ENCODE data around the gene CYB5RL.
A peak's percentile ranks its signal among the peaks of the same experiment; 100 is the strongest.
"Not testable (repeated sequence)": the region's sequence is repeated elsewhere in the genome, so short reads cannot be mapped to it uniquely, and the experiment has no call there.

CYB5RL gene

GRCh38 chr1:54171016-54171415 is 28.8 kb downstream of the CYB5RL start:
- in situ Hi-C loops (cut with HindIII; ENCODE audit: low sequenced_read_pairs): no loop called here
- no peak for DNase-seq (ENCODE audit: low read depth, low spot score)
- no peak overlapping the region for H3K4me3 ChIP-seq (ENCODE audit: low read depth, low read length)
- TF ChIP-seq CTCF (IDR thresholded peaks at IDR 0.05; ENCODE audit: low read depth, low read length): no peak

- TF ChIP-seq CTCF (IDR thresholded peaks at IDR 0.05; ENCODE audit: low read depth, low read length): no peak
- in situ Hi-C loops (cut with HindIII; ENCODE audit: low sequenced_read_pairs): no loop called here
- H3K4me3 ChIP-seq (ENCODE audit: low read depth, low read length): no peak overlapping the region
- DNase-seq (ENCODE audit: low read depth, low spot score): no peak
These were observed 30.8 kb downstream of the CYB5RL start for GRCh38 chr1:54169068-54169467.

GRCh38 chr1:54168206-54168965 is 31.4 kb downstream of the CYB5RL start:
- no peak for DNase-seq (ENCODE audit: low read depth, low spot score)
- H3K4me3 ChIP-seq (ENCODE audit: low read depth, low read length): no peak overlapping the region
- TF ChIP-seq CTCF (IDR thresholded peaks at IDR 0.05; ENCODE audit: low read depth, low read length): no peak
- in situ Hi-C loops (cut with HindIII; ENCODE audit: low sequenced_read_pairs): no loop called here

- in situ Hi-C loops (cut with HindIII; ENCODE audit: low sequenced_read_pairs): no loop called here
- no peak overlapping the region for H3K4me3 ChIP-seq (ENCODE audit: low read depth, low read length)
- DNase-seq (ENCODE audit: low read depth, low spot score): peak; percentile 18
- TF ChIP-seq CTCF (IDR thresholded peaks at IDR 0.05; ENCODE audit: low read depth, low read length): no peak
These were observed 32.2 kb downstream of the CYB5RL start for GRCh38 chr1:54167422-54168139.

- H3K4me3 ChIP-seq (ENCODE audit: low read depth, low read length); in situ Hi-C loops (cut with HindIII; ENCODE audit: low sequenced_read_pairs); DNase-seq (ENCODE audit: low read depth, low spot score): not testable (repeated sequence)
These were observed 33.5 kb downstream of the CYB5RL start for GRCh38 chr1:54166357-54166756.

- in situ Hi-C loops (cut with HindIII; ENCODE audit: low sequenced_read_pairs): no loop called here
- no peak for TF ChIP-seq CTCF (IDR thresholded peaks at IDR 0.05; ENCODE audit: low read depth, low read length)
- H3K4me3 ChIP-seq (ENCODE audit: low read depth, low read length): no peak overlapping the region
- DNase-seq (ENCODE audit: low read depth, low spot score): no peak
These were observed 34.7 kb downstream of the CYB5RL start for GRCh38 chr1:54165146-54165545.

- TF ChIP-seq CTCF (IDR thresholded peaks at IDR 0.05; ENCODE audit: low read depth, low read length): no peak
- no peak for DNase-seq (ENCODE audit: low read depth, low spot score)
- no peak overlapping the region for H3K4me3 ChIP-seq (ENCODE audit: low read depth, low read length)
- in situ Hi-C loops (cut with HindIII; ENCODE audit: low sequenced_read_pairs): no loop called here
These were observed 36.3 kb downstream of the CYB5RL start for GRCh38 chr1:54163573-54163972.
